ENCODE results near the gene MCRIP2.
A peak's percentile ranks its signal among the peaks of the same experiment; 100 is the strongest.

The MCRIP2 gene

DNA sequence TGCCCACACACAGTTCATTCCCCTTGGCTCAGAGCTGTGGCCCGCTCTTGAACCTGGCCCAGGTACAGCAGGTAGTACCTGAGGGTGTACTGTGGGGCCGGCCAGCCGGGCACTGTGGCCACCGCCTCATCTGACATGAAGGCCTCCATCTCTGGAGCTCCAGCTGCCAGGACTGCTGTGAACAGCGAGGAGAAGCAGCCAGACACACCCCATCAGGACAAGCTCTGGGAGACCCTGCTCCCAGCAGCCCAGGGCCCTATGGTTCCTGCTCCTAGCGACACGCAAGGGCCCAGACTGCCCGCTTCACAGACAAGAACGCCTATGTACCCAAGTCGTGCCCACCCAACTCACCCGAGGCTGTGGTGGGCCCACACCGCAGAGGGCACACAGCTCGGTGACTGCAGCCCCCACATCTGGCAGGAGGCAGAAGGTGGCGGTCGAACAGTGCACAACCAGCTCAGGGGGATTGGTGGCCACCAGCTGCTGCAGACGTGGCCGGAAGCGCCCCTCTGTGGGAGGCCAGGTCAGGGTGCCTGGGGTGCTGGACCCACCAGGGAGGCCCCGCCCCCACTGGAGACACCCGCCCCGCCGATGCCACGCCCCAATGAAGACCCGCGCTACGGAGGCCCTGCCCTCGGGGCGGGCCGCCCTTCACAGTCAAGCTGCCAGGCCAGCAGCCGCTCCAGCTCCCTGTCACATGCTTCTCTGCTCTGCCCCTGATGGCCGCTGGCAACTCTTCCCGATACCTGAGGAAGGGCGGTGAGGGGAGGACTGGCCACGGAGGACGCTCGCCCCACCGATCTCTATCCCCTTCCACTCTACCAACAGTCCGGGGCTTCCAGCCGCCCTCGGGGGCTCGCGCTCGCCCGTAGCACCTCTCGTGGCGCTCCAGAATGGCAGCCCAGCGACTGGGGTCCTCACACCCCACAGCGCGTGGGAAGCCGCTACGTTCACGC, 37.5 kb downstream of the MCRIP2 start:
- peak overlapping the region; percentile 98 for H3K4me2 ChIP-seq (ENCODE audit: low read length)
- H3K27ac ChIP-seq (ENCODE audit: low read depth, low read length, poor library complexity, severe bottlenecking): peak overlapping the region; percentile 75
- TF ChIP-seq EZH2 (IDR thresholded peaks at IDR 0.05; ENCODE audit: borderline replicate concordance, low read length): no peak
- TF ChIP-seq CTCF (IDR thresholded peaks at IDR 0.05; ENCODE audit: low read length): no peak
- no peaks in the 10 kb centered on the region for H3K27me3 ChIP-seq (ENCODE audit: insufficient read depth, low read length)
- peaks cover 46% of the 10 kb centered on the region for H3K4me1 ChIP-seq (ENCODE audit: insufficient read depth, low read length, severe bottlenecking)
- 0 out of 2 replicates have a peak, but pooled peaks cover 8% of the 10 kb centered on the region for H3K79me2 ChIP-seq (ENCODE audit: insufficient read depth, low read length)
- H3K36me3 ChIP-seq (ENCODE audit: insufficient read depth, low read length): peaks cover 29% of the 10 kb centered on the region
- no peaks in the 10 kb centered on the region for H3K9me2 ChIP-seq (ENCODE audit: low read depth, low read length)
- H3K4me3 ChIP-seq (ENCODE audit: low read depth, low read length, poor library complexity, severe bottlenecking): peak overlapping the region; percentile 69
- no peaks in the 10 kb centered on the region for H4K20me1 ChIP-seq (ENCODE audit: insufficient read depth, low read length)
- peak overlapping the region; percentile 82 for H3K9ac ChIP-seq (ENCODE audit: low read length)
- no peaks in the 10 kb centered on the region for H3F3A ChIP-seq (ENCODE audit: insufficient read depth, low read length)
- no peaks in the 10 kb centered on the region for H3K9me3 ChIP-seq (ENCODE audit: low read length)
- no peak overlapping the region for H2AFZ ChIP-seq (ENCODE audit: low read length)

GRCh38 chr16:679814-680624, 38.4 kb downstream of the MCRIP2 start, which contains the start of gene STUB1:
STUB1 (plus strand) TSS chr16:680410; CDS start chr16:680526, 116 bp downstream.
- Histone ChIP-seq H3K36me3 (ENCODE audit: insufficient read depth, low read length) (peaks cover 23% of the 10 kb centered on the region), H3K27me3 (ENCODE audit: insufficient read depth, low read length) (no peaks in the 10 kb centered on the region), H3K9me2 (ENCODE audit: low read depth, low read length) (no peaks in the 10 kb centered on the region), H3K4me2 (ENCODE audit: low read length) (peak within 1 kb of the TSS; percentile 98), H4K20me1 (ENCODE audit: insufficient read depth, low read length) (no peaks in the 10 kb centered on the region), H2AFZ (ENCODE audit: low read length) (no peak within 1 kb of the TSS), H3K9me3 (ENCODE audit: low read length) (no peaks in the 10 kb centered on the region), H3K4me1 (ENCODE audit: insufficient read depth, low read length, severe bottlenecking) (peaks cover 51% of the 10 kb centered on the region), H3K4me3 (ENCODE audit: low read depth, low read length, poor library complexity, severe bottlenecking) (peak within 1 kb of the TSS; percentile 86), H3K79me2 (ENCODE audit: insufficient read depth, low read length) (0 out of 2 replicates have a peak, but pooled peaks cover 8% of the 10 kb centered on the region), H3F3A (ENCODE audit: insufficient read depth, low read length) (no peaks in the 10 kb centered on the region), H3K27ac (ENCODE audit: low read depth, low read length, poor library complexity, severe bottlenecking) (peak within 1 kb of the TSS; percentile 75), H3K9ac (ENCODE audit: low read length) (peak within 1 kb of the TSS; percentile 86)
- TF ChIP-seq CTCF (IDR thresholded peaks at IDR 0.05; ENCODE audit: low read length): no peak
- TF ChIP-seq EZH2 (IDR thresholded peaks at IDR 0.05; ENCODE audit: borderline replicate concordance, low read length): no peak

- Histone ChIP-seq H3K36me3 (ENCODE audit: insufficient read depth, low read length) (peaks cover 26% of the 10 kb centered on the region), H3K9me3 (ENCODE audit: low read length) (no peaks in the 10 kb centered on the region), H3K4me3 (ENCODE audit: low read depth, low read length, poor library complexity, severe bottlenecking) (peak overlapping the region; percentile 86), H3K9me2 (ENCODE audit: low read depth, low read length) (no peaks in the 10 kb centered on the region), H2AFZ (ENCODE audit: low read length) (no peak overlapping the region), H3K27ac (ENCODE audit: low read depth, low read length, poor library complexity, severe bottlenecking) (peak overlapping the region; percentile 55), H3K27me3 (ENCODE audit: insufficient read depth, low read length) (no peaks in the 10 kb centered on the region), H4K20me1 (ENCODE audit: insufficient read depth, low read length) (no peaks in the 10 kb centered on the region), H3K4me2 (ENCODE audit: low read length) (peak overlapping the region; percentile 98), H3F3A (ENCODE audit: insufficient read depth, low read length) (no peaks in the 10 kb centered on the region), H3K79me2 (ENCODE audit: insufficient read depth, low read length) (0 out of 2 replicates have a peak, but pooled peaks cover 8% of the 10 kb centered on the region), H3K9ac (ENCODE audit: low read length) (peak overlapping the region; percentile 86), H3K4me1 (ENCODE audit: insufficient read depth, low read length, severe bottlenecking) (peaks cover 56% of the 10 kb centered on the region)
- no peak for TF ChIP-seq EZH2 (IDR thresholded peaks at IDR 0.05; ENCODE audit: borderline replicate concordance, low read length)
Measured at GRCh38 chr16:680625-680945, 39.0 kb downstream of the MCRIP2 start.
